NCI-H446 treated with DMSO at 0.1 percent for 48 hours (cell line): ENCODE measurements around the gene LURAP1L.
A peak's percentile ranks its signal among the peaks of the same experiment; 100 is the strongest.

Experiments used
- DNase-seq: peaks from one replicate; lab custom pipeline; 2025; lab: John Stamatoyannopoulos, UW

Gene LURAP1L

GRCh38 chr9:12777121-12778022 is 2.6 kb downstream of the LURAP1L start:
- DNase-seq: no peak

GRCh38 chr9:12778389-12778788 is 3.6 kb downstream of the LURAP1L start:
- no peak for DNase-seq

- no peak for DNase-seq
These were observed 6.5 kb downstream of the LURAP1L start for GRCh38 chr9:12781226-12781733.

DNA sequence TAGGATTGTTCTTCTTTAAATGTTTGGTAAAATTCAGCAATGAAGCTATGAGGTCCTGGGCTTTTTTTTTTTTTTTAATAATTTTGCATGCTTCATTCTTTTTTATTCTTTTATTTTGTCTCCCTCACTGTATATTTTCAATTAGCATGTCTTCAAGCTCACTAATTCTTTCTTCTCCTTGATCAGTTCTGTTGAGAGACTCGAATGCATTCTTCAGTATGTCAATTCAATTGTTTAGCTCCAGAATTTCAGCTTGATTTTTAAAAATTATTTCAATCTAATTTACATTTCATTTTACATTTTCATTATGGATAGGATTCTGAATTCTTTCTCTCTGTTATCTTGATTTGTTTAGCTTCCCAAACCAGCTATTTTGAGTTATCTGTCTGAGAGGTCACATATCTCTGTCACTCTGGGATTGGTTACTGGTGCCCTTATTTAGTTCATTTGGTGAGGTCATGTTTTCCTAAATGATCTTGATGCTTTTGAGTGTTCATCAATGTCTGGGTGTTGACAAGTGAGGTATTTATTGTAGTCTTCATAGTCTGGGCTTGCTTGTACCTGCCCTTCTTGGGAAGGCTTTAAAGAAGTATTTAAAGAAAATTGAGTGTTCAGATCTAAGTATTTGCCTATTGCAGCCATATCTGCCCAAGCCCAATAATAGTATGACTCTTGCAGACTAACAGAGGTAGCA is 9.1 kb downstream of the LURAP1L start:
- DNase-seq: no peak

GRCh38 chr9:12784461-12785259 is 9.8 kb downstream of the LURAP1L start:
- DNase-seq: peak; percentile 20

- DNase-seq: peak; percentile 73
These were observed 10.5 kb downstream of the LURAP1L start for GRCh38 chr9:12785260-12785770.

DNA sequence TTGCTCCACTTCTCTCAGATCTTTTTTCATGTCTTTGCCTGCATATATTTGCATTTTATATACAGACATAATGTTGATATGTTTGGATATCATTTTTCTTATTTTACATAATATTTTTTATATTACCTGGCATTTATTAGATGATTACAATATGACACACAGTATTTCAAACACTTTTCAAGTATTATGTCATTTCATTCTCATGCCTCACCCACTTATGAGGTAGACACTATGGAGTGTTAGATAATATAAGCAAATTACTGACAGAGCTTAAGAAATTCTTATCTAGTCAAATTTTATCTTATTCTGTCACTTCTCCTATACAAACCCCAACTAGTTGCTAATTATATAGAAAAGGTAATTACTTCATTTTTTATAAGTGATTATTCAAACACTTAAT is 11.1 kb downstream of the LURAP1L start:
- no peak for DNase-seq

DNA sequence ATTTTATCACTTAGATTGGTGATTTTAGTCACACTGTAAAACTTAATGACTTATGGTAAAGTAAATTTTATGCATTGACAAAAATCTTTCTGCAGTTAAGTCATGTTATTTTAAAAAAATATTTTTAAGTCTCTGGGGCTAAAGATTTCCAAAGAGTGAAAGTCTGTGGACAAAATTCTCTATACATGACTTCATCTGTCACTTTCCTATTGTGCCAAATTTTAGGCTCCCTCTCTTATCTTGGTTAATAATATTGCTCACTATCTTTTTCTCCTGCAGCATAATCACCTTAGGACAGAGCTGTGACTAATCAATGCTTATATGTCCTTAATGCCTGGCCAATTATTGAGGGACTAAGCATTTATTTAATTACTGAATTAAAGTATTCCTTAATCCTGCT is 15.2 kb downstream of the LURAP1L start:
- DNase-seq: no peak

DNA sequence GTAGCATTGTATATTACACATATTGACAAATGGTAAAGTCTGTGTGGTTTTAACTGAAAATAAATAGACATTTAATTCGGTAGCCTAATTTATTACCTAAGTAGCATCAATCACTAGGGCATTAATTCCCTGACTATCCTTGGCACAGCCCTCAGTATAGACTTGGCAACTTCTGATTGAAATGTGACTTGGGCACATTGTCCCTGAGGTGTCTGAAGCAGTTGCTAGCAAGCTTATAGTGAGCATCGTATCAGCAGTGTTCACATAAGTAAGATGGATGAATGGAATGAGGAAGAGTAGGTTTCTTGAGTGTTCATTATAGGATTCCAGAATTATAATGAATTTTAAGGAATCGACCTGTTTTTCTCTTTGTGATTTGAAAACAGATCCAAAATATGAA is 16.1 kb downstream of the LURAP1L start:
- peak; percentile 95 for DNase-seq

DNA sequence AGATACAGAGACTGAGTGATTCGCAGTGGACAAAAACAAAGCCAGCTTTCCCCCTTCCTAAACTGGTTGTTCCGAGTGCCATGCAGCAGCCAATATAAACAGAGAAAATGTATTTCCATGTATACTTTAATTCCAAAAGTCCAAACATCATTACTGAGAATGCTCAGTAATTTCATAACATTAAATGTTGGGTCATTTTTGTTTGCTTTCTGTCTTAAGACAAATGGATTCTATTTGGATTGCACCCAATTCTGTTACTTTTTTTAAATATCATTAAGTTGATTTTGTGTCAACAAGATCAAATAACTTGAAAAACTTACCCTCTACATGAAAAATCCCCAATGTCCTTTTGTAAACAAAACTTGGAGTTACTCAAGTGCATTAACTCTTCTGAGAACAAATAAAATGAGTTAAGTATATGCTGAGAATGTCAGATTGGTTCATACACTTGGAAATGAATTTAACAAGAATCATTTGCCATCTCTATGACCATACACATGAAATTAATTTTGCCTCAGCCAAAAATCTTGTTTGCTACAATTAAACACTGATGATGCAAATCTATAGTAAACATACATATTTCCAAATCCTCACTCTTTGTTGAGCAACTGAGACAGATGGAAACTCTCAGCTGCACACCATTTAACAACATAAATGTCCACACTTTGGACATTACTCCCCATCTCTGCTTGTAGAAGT is 19.4 kb downstream of the LURAP1L start:
- DNase-seq: peak; percentile 90

DNA sequence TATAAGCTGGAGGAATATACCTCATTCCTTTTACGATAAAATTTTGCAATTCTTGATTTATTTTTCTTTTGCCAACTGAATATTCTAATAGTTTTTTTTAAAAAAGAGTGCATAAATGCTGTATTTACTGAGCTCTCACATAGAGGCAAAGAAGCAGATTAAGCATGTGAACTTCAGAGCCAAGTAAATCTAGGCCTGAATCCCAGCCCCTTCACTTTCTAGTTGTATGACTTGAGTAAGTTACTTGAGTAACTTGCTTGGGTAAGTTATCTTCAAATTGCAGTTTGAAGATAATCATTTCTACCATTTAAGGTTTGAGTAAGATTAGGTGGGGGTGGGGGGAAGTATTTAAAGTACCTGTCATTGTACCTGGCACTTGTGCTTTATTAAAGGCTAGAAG is 21.8 kb downstream of the LURAP1L start:
- DNase-seq: peak; percentile 73

- peak; percentile 59 for DNase-seq
These were observed 22.2 kb downstream of the LURAP1L start for GRCh38 chr9:12797037-12797436.

DNA sequence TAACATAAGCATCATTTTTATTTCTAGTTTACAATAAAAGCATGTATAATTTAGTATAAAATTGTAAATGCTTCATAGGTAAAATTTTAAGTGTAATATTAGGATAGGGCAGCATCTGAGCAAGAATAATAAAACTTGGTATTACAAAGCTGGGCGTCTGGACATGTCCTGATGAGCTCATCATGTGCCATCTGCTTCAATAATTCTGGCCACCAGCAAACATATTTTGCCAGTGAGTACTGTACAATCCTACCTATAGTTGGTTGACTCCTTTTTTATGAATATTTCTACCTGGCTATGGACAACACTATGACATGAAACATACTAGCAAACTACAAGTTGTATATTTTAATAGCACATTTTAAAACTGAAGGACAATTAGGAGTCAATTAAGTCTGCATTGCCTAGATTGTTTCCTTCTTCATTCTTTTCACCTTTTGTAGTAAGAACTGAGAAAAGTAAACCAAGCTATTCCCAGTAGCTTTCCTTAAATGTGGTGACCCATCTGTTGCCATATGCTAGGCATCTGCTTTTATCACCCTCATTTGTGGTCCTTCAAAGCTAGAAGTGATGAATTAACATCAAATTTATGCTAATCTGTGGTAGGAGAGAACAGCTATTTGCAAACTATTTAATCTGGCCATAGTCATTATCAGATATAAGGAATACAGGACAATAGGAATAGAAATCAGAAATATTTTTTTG is 23.4 kb downstream of the LURAP1L start:
- DNase-seq: peak; percentile 97

DNA sequence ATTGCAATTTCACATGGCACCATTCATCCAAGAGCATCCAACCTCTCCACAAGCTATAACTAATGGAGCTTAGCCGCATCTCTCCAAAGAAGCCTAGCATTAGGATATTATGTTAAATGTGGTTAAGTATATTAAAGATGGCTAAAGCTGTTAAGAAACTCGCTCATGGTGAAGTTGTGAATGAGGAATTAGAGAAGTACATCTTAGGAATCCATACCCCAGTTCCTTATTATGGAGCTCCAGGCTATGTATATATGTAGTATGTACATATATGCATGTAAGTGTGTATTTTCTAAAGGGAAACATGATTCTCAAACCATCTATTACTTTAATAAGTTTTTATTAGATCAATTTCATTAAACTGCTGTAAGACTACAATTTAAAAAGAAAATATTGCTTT is 26.4 kb downstream of the LURAP1L start:
- DNase-seq: no peak

GRCh38 chr9:12801663-12802062 is 26.8 kb downstream of the LURAP1L start:
- no peak for DNase-seq

- DNase-seq: no peak
These were observed 27.3 kb downstream of the LURAP1L start for GRCh38 chr9:12802093-12802492.

GRCh38 chr9:12808569-12808968 is 33.7 kb downstream of the LURAP1L start:
- DNase-seq: no peak

GRCh38 chr9:12809720-12810119 is 34.9 kb downstream of the LURAP1L start:
- DNase-seq: no peak

DNA sequence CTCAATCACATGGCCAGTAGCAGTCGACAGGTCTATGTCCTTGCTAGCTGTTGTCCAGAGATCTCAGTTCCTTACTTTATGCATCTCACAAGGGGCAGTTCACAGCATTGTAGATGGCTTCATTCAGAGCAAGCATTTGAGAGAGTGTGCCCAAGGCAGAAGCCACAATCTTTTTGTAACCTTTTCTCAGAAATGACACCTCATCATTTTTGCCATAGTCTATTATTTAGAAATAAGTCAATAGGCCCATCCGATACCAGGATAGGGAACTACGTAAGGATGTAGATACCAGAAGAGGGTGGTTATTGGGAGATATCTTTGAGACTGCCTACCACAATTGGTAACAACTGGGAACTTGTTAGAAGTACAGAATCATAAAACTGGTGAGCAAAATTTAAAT is 37.1 kb downstream of the LURAP1L start:
- no peak for DNase-seq

DNA sequence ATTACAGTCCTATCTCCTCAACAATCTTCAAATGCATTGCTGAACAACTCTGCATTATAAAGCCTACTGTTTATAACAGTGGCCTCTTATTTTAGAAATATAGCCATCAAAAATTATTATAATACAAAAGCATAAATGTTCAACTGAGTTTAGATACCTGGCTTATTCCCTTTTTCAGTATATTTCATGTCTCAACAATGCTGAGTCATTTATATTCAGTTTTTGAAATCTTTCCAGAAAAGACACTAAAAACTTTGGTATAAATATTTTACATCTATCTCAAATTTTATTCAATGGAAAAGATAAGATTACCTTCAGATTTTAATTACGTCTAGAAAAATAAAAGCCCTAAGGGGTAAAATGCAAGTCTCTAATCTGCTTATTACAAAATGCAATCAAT is 37.9 kb downstream of the LURAP1L start:
- no peak for DNase-seq

DNA sequence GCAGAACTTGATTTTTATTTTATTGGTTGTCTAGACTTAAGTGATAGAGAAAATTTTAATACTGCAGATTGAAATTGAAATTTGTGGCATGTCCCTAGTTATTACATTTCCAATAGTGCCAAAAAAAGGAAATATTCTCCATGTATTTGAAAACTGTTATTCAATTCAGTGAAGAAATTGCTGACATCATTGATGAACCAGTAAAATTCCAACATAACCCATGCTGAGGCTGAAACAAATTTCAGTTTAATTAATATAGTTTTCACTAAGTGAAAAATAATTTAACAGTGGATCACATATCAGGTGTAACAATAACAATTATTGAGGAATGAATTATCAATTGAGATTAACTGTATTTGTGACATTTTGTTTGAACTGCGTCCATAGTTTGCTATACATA is 38.7 kb downstream of the LURAP1L start:
- no peak for DNase-seq
